DMS114 treated with DMSO at 0.1 percent for 48 hours (cell line): ENCODE results near the gene ITGA5.
A peak's percentile ranks its signal among the peaks of the same experiment; 100 is the strongest.

ENCODE experiments used
- DNase-seq: peaks from one replicate; lab custom pipeline; 2025; ENCODE audit not compliant: unreplicated experiment; lab: John Stamatoyannopoulos, UW

Gene ITGA5

GRCh38 chr12:54412786-54413185 is 6.3 kb downstream of the ITGA5 start:
- DNase-seq, result no peak

GRCh38 chr12:54412348-54412747 is 6.7 kb downstream of the ITGA5 start:
- no peak for DNase-seq

GRCh38 chr12:54411391-54412241 is 7.5 kb downstream of the ITGA5 start:
- DNase-seq, result no peak

GRCh38 chr12:54409267-54409666 is 9.8 kb downstream of the ITGA5 start:
- no peak for DNase-seq

GRCh38 chr12:54407183-54407905 is 11.7 kb downstream of the ITGA5 start:
- no peak for DNase-seq

GRCh38 chr12:54405573-54405972 is 13.5 kb downstream of the ITGA5 start:
- DNase-seq, result no peak

GRCh38 chr12:54405106-54405505 is 14.0 kb downstream of the ITGA5 start:
- no peak for DNase-seq

GRCh38 chr12:54404061-54405004 is 14.7 kb downstream of the ITGA5 start:
- DNase-seq, result peak; percentile 25

- no peak for DNase-seq
Observed at GRCh38 chr12:54401119-54401518, 17.9 kb downstream of the ITGA5 start.

- DNase-seq, result peak; percentile 71
Observed at GRCh38 chr12:54398995-54399793, 19.9 kb downstream of the ITGA5 start.

GRCh38 chr12:54398218-54398617 is 20.8 kb downstream of the ITGA5 start:
- DNase-seq, result no peak

- no peak for DNase-seq
Observed at GRCh38 chr12:54397157-54397556, 21.9 kb downstream of the ITGA5 start.

GRCh38 chr12:54395545-54395944 is 23.5 kb downstream of the ITGA5 start:
- DNase-seq, result no peak

GRCh38 chr12:54394986-54395385 is 24.1 kb downstream of the ITGA5 start:
- no peak for DNase-seq

GRCh38 chr12:54394281-54394719 is 24.8 kb downstream of the ITGA5 start:
- DNase-seq, result peak; percentile 40

GRCh38 chr12:54393743-54394142 is 25.3 kb downstream of the ITGA5 start:
- no peak for DNase-seq

GRCh38 chr12:54393207-54393609 is 25.9 kb downstream of the ITGA5 start:
- no peak for DNase-seq

GRCh38 chr12:54392485-54393206 is 26.4 kb downstream of the ITGA5 start:
- DNase-seq, result no peak

- peak; percentile 57 for DNase-seq
Observed at GRCh38 chr12:54390668-54391551, 28.2 kb downstream of the ITGA5 start.
